Esophagus muscularis mucosa (tissue), 4 donors: Measurements from ENCODE around the gene CSNK1D. TPM values are rescaled to one million over a fixed set of nuclear protein-coding genes. Genes with fewer than 3 reads are reported as not detected.

Source experiments
- DNase-seq: peaks from one replicate; pipeline ENCODE4 v3.0.0-alpha.2; 2017; ENCODE audit errors: extremely low spot score
- H3K27ac ChIP-seq, 4 donors: fragments of 200-600 bp; sonication (generic); replicated peaks in 1 of 4; 1 replicate in 3 of 4; 2 replicates in 1 of 4; pipeline ENCODE4 v1.5.1; 2016 to 2019; ENCODE audit warnings: mild to moderate bottlenecking in 1 of 4
- H3K27me3 ChIP-seq, 4 donors: fragments of 200-600 bp; sonication (generic); one replicate each; pipeline versions ENCODE4 v1.5.1 to v1.6.0; 2016 to 2019
- H3K36me3 ChIP-seq, 4 donors: fragments of 200-600 bp; sonication (generic); one replicate each; pipeline ENCODE4 v1.5.1; 2016 to 2019
- H3K4me1 ChIP-seq, 4 donors: fragments of 200-600 bp; sonication (generic); one replicate each; pipeline ENCODE4 v1.5.1; 2016 to 2019
- H3K4me3 ChIP-seq, 4 donors: fragments of 200-600 bp; sonication (generic); 1 replicate in 2 of 4; 2 replicates in 2 of 4; pipeline ENCODE4 v1.5.1; 2016 to 2019; ENCODE audit warnings: mild to moderate bottlenecking in 4 of 4, moderate library complexity in 1 of 4
- H3K9me3 ChIP-seq, 4 donors: fragments of 200-600 bp; sonication (generic); 1 replicate in 3 of 4; 2 replicates in 1 of 4; pipeline ENCODE4 v1.5.1; 2016 to 2019
- EP300 ChIP-seq: sonication (generic); formaldehyde crosslinking; IDR thresholded peaks from one replicate; pipeline ENCODE4 v1.6.1; 2017; ENCODE audit warnings: antibody characterized with exemption
- POLR2A ChIP-seq: fragments of 450-650 bp; IDR thresholded peaks from one replicate; pipeline ENCODE4 v1.6.1; 2017; ENCODE audit warnings: antibody characterized with exemption, moderate library complexity, mild to moderate bottlenecking, low read depth
- POLR2AphosphoS5 ChIP-seq, 2 donors: sonication (generic); formaldehyde crosslinking; IDR thresholded peaks; one replicate each; pipeline ENCODE4 v1.6.1; 2017; ENCODE audit warnings: antibody characterized with exemption in 2 of 2
- WGBS: methylation state at CpG from one replicate; pipeline ENCODE4 v1.1.5; 2018; 5-methylcytosine and 5-hydroxymethylcytosine counted together
- intact Hi-C: fragments of 100-400 bp; cut with DNase I; formaldehyde crosslinking; loops from one replicate; pipeline ENCODE4 v1.15.1; 2023
- total RNA-seq, 4 donors: library from RNA; depleted of rRNA; stranded (reverse); fragments of >200 nt; gene quantifications; one replicate each; pipeline versions ENCODE4 v1.1.0 to v1.2.1, GENCODE V29; 2016
- TF ChIP-seq, protein P1 (sequence below), 3 experiments: fragments of 200-600 bp in 2 of 3; fragments of 450-650 bp in 1 of 3; sonication (generic) in 2 of 3; IDR thresholded peaks; one replicate each; pipeline ENCODE4 v1.5.1; 2017 to 2019; ENCODE audit warnings: antibody characterized with exemption in 3 of 3, mild to moderate bottlenecking in 2 of 3, moderate library complexity in 1 of 3

The CSNK1D gene
- total RNA-seq, 4 donors from 2014 or later = 47.2 to 65.5 (median 61.0) TPM

DNA sequence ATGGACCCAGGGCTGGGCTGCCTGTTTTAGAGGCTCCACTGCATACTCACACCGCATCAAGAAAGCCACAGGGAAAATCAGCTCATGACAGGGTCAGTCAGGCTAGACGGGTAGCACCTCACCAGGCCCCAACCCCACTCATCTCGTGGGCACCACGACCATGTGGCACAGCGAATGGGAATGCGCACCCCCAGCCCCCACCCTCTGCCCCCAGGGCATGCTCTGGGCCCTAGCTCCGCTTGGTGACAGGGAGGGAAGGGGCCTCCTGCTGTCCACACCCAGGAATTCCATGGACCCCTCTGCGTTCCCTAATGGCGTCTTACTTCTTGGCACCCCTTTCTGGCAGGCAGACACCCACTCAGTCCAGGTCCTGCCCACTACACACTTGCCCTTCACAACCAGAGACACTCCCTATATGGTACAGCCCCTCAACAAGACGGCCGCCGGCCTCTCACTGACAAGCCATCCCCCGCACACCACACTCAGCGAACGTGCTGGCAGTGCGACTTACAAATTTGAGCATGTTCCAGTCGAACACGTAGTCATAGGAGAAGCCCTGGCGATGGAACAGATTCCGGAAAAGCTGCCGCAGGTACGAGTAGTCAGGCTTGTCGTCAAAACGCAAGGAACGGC, 22.5 kb downstream of the CSNK1D start:
- 89% methylated on average over 23 of the region's 25 CpGs for WGBS
- intact Hi-C loops = no loop called here
- H3K4me1 ChIP-seq = peaks cover 28 to 54% (median 48%) of the 10 kb centered on the region in 4 donors
- H3K27ac ChIP-seq = peak overlapping the region in 3 of 4 donors; percentile 7 to 62 (median 46)
- peaks cover 81 to 100% (median 94%) of the 10 kb centered on the region in 4 donors for H3K36me3 ChIP-seq
- no peaks in the 10 kb centered on the region for H3K9me3 ChIP-seq
- DNase-seq = no peak
- TF ChIP-seq, protein P1, sequence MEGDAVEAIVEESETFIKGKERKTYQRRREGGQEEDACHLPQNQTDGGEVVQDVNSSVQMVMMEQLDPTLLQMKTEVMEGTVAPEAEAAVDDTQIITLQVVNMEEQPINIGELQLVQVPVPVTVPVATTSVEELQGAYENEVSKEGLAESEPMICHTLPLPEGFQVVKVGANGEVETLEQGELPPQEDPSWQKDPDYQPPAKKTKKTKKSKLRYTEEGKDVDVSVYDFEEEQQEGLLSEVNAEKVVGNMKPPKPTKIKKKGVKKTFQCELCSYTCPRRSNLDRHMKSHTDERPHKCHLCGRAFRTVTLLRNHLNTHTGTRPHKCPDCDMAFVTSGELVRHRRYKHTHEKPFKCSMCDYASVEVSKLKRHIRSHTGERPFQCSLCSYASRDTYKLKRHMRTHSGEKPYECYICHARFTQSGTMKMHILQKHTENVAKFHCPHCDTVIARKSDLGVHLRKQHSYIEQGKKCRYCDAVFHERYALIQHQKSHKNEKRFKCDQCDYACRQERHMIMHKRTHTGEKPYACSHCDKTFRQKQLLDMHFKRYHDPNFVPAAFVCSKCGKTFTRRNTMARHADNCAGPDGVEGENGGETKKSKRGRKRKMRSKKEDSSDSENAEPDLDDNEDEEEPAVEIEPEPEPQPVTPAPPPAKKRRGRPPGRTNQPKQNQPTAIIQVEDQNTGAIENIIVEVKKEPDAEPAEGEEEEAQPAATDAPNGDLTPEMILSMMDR (IDR thresholded peaks at IDR 0.05) = no peak
- TF ChIP-seq POLR2AphosphoS5 (IDR thresholded peaks at IDR 0.05) (no peak), POLR2A (no peak), EP300 (no peak)
- H3K27me3 ChIP-seq = no peaks in the 10 kb centered on the region
- H3K4me3 ChIP-seq = no peak overlapping the region

DNA sequence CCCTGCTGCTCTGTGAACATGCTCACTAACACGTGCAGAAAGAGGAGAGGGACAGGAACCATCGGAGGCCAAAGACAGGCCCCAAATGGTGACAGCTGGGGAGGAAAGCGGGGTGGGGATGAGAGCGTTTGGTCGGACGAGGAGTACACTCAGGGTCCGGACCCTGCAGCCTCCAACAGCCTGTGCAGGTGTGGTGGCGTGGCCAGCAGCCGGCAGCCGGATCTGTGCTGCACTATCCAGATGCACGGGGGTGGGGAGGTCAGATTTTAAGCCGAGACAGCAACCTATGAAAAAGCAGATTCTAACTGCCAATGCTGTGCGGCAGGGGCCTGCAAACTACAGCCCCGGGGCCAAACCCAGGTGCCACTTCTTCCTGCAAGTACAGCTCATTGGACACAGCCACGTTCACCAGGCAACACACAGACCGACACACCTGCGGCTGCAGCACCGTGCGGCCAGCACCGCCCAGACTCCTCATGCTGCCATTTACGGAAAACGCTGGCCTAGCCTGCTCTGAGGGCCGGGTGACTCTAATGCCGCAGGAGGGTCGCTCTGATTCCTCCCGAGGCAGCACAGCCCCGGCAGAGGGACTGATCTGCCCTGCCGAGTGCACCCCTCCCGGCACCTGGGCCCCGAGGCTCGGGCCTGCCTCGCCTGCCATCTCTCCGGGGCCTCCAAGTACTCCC, 23.5 kb downstream of the CSNK1D start:
- Histone ChIP-seq H3K27me3 (no peaks in the 10 kb centered on the region), H3K9me3 (no peaks in the 10 kb centered on the region), H3K27ac (peak overlapping the region; percentile 7 to 88 (median 20)), H3K4me3 (no peak overlapping the region), H3K36me3 (peaks cover 87 to 100% (median 94%) of the 10 kb centered on the region in 4 donors), H3K4me1 (peaks cover 30 to 64% (median 56%) of the 10 kb centered on the region in 4 donors)
- 74% methylated on average over 19 of the region's 33 CpGs for WGBS
- TF ChIP-seq POLR2A (no peak), EP300 (no peak), POLR2AphosphoS5 (IDR thresholded peaks at IDR 0.05) (no peak)
- TF ChIP-seq, protein P1 (IDR thresholded peaks at IDR 0.05) = no peak
- intact Hi-C loops = no loop called here
- no peak for DNase-seq

DNA sequence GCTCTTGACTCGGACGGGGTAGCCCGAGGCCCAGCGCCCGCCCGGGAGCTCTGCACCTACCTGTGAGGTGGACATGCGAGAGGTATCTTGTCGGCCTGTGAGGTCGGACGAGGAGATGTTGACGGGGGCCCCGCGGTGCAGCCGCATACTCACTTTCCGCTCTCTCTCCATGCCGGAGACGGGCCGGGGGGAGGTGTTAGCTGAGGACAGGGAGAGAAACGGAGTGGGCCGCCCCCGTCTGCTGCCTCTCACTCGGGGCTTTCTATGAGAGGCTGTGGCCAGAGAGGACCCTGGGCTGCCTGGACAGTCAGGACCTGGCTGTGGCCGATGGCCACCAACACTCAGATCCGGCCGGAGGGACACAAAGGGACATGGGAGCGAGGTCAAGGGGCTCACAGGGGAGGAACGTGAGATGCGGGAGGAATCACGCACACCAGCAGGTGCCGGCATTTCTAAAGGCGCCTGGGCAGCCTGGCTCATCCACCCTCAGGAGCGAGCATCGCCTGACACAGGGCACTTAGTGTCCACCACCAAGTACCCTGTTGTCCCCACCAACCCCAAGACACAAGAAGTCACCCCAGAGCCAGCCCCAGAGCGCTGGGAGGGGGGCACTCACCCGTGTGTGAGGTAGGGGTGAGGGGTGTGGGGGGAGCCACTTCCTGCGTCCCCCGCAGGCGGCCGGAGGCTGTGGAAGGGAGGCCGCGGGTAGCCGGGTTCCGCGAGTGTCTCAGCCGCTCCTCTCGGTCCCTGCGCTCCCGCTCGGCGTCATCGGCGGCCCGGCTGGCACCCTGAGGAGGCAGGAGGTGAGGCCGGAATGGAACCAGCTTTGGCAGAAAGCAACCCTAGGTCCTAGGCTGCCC, 24.5 kb downstream of the CSNK1D start:
- DNase-seq = no peak
- 79% methylated on average over 32 of the region's 54 CpGs for WGBS
- intact Hi-C loops = no loop called here
- no peak for TF ChIP-seq EP300
- TF ChIP-seq POLR2A = no peak
- TF ChIP-seq, protein P1 (IDR thresholded peaks at IDR 0.05) = no peak
- Histone ChIP-seq H3K4me1 (peaks cover 30 to 74% (median 61%) of the 10 kb centered on the region in 4 donors), H3K27me3 (no peaks in the 10 kb centered on the region), H3K27ac (peak overlapping the region; percentile 34 to 88 (median 82)), H3K4me3 (no peak overlapping the region), H3K36me3 (peaks cover 90 to 100% (median 96%) of the 10 kb centered on the region in 4 donors), H3K9me3 (no peaks in the 10 kb centered on the region)

DNA sequence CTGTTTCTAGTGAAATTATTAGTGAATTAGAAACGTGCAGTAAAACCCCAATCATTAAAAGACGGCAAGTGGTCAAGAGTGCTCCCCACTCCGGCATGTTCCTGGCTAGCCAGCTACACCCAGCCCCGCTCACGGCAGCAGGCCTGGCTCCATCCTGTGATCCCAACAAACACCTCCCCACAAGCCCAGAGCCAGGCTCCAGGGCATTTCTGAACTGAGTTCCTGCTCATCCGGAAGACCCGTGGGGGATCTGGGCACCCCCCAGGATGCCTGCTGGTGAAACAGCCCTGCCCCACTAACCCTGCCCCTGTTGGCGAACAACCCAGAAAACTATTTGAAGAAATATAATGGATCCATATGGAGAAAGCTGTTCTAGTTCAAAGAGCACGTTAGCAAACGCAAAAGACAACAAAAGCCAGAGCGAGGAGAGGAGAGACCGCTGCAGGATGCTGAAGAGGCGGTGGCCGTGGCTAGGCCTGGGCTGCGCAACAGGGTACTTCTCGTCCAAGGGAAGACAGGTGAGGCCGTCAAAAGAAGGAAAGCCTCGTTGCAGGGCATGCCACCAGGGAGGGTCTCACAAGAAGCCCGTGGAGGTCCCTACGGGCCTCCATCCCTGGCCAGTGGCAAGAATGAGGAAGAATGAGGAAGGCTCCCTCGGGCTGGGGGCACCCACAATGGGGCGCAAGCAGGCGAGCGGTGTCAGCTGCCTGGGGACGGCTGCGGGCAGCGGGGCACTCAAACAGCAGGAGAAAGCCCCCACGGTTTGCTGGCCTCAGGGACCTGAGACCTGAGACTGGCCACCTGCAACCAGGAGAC, 25.4 kb downstream of the CSNK1D start:
- Histone ChIP-seq H3K27ac (peak overlapping the region; percentile 80 to 88 (median 86)), H3K4me3 (no peak overlapping the region), H3K36me3 (peaks cover 85 to 100% (median 96%) of the 10 kb centered on the region in 4 donors), H3K9me3 (no peaks in the 10 kb centered on the region), H3K27me3 (no peaks in the 10 kb centered on the region), H3K4me1 (peaks cover 34 to 84% (median 70%) of the 10 kb centered on the region in 4 donors)
- no peak for DNase-seq
- 82% methylated on average over 28 of the region's 28 CpGs for WGBS
- intact Hi-C loops = no loop called here
- no peak for TF ChIP-seq EP300
- no peak for TF ChIP-seq POLR2A
- no peak for TF ChIP-seq POLR2AphosphoS5 (IDR thresholded peaks at IDR 0.05)
- TF ChIP-seq, protein P1 (IDR thresholded peaks at IDR 0.05) = no peak
